ENCODE data around the gene ANKS1B. TPM values are rescaled to one million over a fixed set of nuclear protein-coding genes. Genes with fewer than 3 reads are reported as not detected.
"Not testable (repeated sequence)": the region's sequence is repeated elsewhere in the genome, so short reads cannot be mapped to it uniquely, and the experiment has no call there.

The ANKS1B gene
- total RNA-seq, 1 experiment from 2014 or later, result 5.8 TPM

GRCh38 chr12:99797931-99798330, 186.8 kb downstream of the ANKS1B start:
- ATAC-seq; H3K36me3 Mint-ChIP-seq; H3K4me3 Mint-ChIP-seq; H3K27me3 Mint-ChIP-seq (ENCODE audit: low read depth); POLR2A ChIA-PET; H3K4me1 Mint-ChIP-seq; H3K27ac Mint-ChIP-seq; DNase-seq (ENCODE audit: low spot score); CTCF ChIA-PET: not testable (repeated sequence)
- peaks cover 10% of the 10 kb centered on the region for H3K9me3 Mint-ChIP-seq

- CTCF ChIA-PET, result no interaction called here
- Mint-ChIP-seq H3K36me3 (no peaks in the 10 kb centered on the region), H3K27me3 (ENCODE audit: low read depth) (no peaks in the 10 kb centered on the region), H3K4me3 (no peak overlapping the region), H3K9me3 (peaks cover 6% of the 10 kb centered on the region), H3K27ac (no peak overlapping the region), H3K4me1 (peaks cover 8% of the 10 kb centered on the region)
- POLR2A ChIA-PET, result no interaction called here
- TF ChIP-seq ZNF416 (CRISPR knock-in tag; IDR thresholded peaks at IDR 0.05) (no peak), E2F5 (CRISPR knock-in tag; IDR thresholded peaks at IDR 0.05) (no peak), RELA (CRISPR knock-in tag; IDR thresholded peaks at IDR 0.05; ENCODE audit: borderline replicate concordance) (no peak), ETV6 (CRISPR knock-in tag; IDR thresholded peaks at IDR 0.05) (no peak), PRRX2 (CRISPR knock-in tag; IDR thresholded peaks at IDR 0.05) (no peak), ATF1 (CRISPR knock-in tag; IDR thresholded peaks at IDR 0.05) (no peak), NFE2L1 (CRISPR knock-in tag; IDR thresholded peaks at IDR 0.05) (no peak), IRF1 (CRISPR knock-in tag; IDR thresholded peaks at IDR 0.05) (no peak), GABPB1 (CRISPR knock-in tag; IDR thresholded peaks at IDR 0.05) (no peak), ZNF512 (CRISPR knock-in tag; IDR thresholded peaks at IDR 0.05; ENCODE audit: borderline replicate concordance) (no peak), FOXP1 (CRISPR knock-in tag; IDR thresholded peaks at IDR 0.05; ENCODE audit: borderline replicate concordance) (no peak), ELF4 (CRISPR knock-in tag; IDR thresholded peaks at IDR 0.05; ENCODE audit: low read depth) (no peak), MLX (CRISPR knock-in tag; IDR thresholded peaks at IDR 0.05) (no peak), NFYB (CRISPR knock-in tag; conservative IDR thresholded peaks at IDR 0.05; ENCODE audit: low read depth) (no peak), NR1H2 (CRISPR knock-in tag; IDR thresholded peaks at IDR 0.05) (no peak)
- no peak for DNase-seq (ENCODE audit: low spot score)
- no peak for ATAC-seq
Measured at GRCh38 chr12:99783421-99783820, 201.3 kb downstream of the ANKS1B start.

GRCh38 chr12:99772274-99772673, 212.5 kb downstream of the ANKS1B start:
- no peaks in the 10 kb centered on the region for H3K9me3 Mint-ChIP-seq
- H3K27ac Mint-ChIP-seq, result no peak overlapping the region
- ChIA-PET POLR2A (no interaction called here), CTCF (no interaction called here)
- no peaks in the 10 kb centered on the region for H3K27me3 Mint-ChIP-seq (ENCODE audit: low read depth)
- H3K36me3 Mint-ChIP-seq, result no peaks in the 10 kb centered on the region
- ATAC-seq, result no peak
- no peak overlapping the region for H3K4me3 Mint-ChIP-seq
- no peak for DNase-seq (ENCODE audit: low spot score)
- peaks cover 10% of the 10 kb centered on the region for H3K4me1 Mint-ChIP-seq
- TF ChIP-seq ZNF263 (CRISPR knock-in tag; IDR thresholded peaks at IDR 0.05; ENCODE audit: low read depth) (no peak), E2F1 (CRISPR knock-in tag; IDR thresholded peaks at IDR 0.05) (no peak), ETV6 (CRISPR knock-in tag; IDR thresholded peaks at IDR 0.05) (no peak), JUN (CRISPR knock-in tag; IDR thresholded peaks at IDR 0.05) (no peak), NR2C2 (CRISPR knock-in tag; IDR thresholded peaks at IDR 0.05) (no peak), CTCF (IDR thresholded peaks at IDR 0.05) (no peak), ARID4B (CRISPR knock-in tag; IDR thresholded peaks at IDR 0.05; ENCODE audit: borderline replicate concordance) (no peak), ZNF138 (CRISPR knock-in tag; conservative IDR thresholded peaks at IDR 0.05) (no peak)
